ENCODE results near the gene SNX30.

Gene SNX30

DNA sequence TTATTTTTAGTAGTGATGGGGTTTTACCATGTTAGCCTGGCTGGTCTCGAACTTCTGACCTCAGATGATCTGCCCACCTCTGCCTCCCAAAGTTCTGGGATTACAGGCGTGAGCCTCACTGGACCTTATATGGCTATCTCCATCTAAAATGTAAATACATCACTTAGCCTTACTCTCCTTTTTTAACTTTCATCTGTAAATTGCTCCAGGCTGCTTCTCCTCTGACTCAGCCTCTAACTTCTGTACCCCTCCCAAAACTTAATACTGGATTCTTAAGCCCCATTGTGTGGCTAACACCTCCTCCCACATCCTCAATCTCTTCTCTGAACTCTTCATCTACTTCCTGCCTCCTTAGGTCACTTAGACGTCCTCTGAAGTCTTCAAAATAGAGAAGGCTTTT lies 4.0 kb downstream of the SNX30 start:
- Histone ChIP-seq H3K27ac (no peak overlapping the region), H3K27me3 (replicated peaks) (no peaks in the 10 kb centered on the region), H3K36me3 (replicated peaks) (no peaks in the 10 kb centered on the region), H3K4me3 (ENCODE audit: low read depth, low read length) (no peak overlapping the region)
- no peak for TF ChIP-seq CTCF (IDR thresholded peaks at IDR 0.05; ENCODE audit: low read depth, low read length, missing control alignments)
- DNase-seq = no peak
- in situ Hi-C loops (cut with HindIII; ENCODE audit: low pct_ligation_motif_present, low sequenced_read_pairs) = no loop called here

GRCh38 chr9:112755016-112755427 lies 4.5 kb downstream of the SNX30 start:
- Histone ChIP-seq H3K27me3 (replicated peaks) (no peaks in the 10 kb centered on the region), H3K27ac (no peak overlapping the region), H3K36me3 (replicated peaks) (no peaks in the 10 kb centered on the region), H3K4me3 (ENCODE audit: low read depth, low read length) (no peak overlapping the region)
- no peak for DNase-seq
- in situ Hi-C loops (cut with HindIII; ENCODE audit: low pct_ligation_motif_present, low sequenced_read_pairs) = no loop called here
- no peak for TF ChIP-seq CTCF (IDR thresholded peaks at IDR 0.05; ENCODE audit: low read depth, low read length, missing control alignments)

DNA sequence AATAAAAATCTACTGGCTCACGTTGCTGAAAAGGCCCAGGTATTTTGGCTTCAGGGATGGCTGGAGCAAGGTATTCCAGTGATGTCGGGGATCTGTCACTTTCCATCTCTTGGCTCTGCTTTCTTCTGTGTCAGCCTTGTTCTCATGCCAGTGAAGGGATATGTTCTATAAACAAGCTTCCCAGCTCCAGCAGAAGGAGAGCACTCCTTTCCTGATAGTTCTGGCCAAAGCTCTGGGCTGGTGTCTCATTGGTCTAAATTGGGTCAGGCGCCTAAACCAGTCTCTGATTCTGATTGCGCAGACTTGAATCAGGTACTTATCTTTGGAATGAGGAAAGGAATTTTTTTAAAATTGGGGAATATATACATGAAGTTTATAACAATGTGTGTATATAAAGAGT lies 5.1 kb downstream of the SNX30 start:
- H3K4me3 ChIP-seq (ENCODE audit: low read depth, low read length) = no peak overlapping the region
- no peak for TF ChIP-seq CTCF (IDR thresholded peaks at IDR 0.05; ENCODE audit: low read depth, low read length, missing control alignments)
- no peaks in the 10 kb centered on the region for H3K27me3 ChIP-seq (replicated peaks)
- no peak for DNase-seq
- in situ Hi-C loops (cut with HindIII; ENCODE audit: low pct_ligation_motif_present, low sequenced_read_pairs) = no loop called here
- no peak overlapping the region for H3K27ac ChIP-seq
- H3K36me3 ChIP-seq (replicated peaks) = no peaks in the 10 kb centered on the region

DNA sequence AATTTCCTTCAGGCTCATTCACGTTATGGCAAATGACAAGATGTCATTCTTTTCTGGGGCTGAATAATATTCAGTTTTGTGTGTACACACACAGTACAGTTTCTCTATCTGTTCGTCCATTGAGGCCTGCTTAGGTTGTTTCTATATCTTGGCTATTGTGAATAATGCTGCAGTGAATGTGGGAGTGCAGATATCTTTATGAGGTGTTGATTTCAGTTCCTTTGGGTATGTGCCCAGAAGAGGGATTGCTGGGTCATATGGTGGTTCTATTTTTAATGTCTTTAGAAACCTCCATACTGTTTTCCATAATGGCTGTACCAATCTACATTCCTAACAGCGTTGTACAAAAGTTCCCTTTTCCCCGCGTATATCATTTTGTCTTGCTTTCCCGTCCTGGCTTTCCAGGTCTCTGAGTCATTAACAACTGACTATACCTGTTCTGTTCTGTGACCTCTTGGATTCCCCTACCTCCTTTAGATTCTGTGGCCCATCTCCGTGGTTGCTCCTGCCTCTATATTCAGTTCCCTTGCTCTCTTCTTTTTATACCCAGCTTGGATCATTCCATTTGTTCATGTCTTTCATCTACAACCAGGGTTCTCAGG lies 6.8 kb downstream of the SNX30 start:
- Histone ChIP-seq H3K27me3 (replicated peaks) (no peaks in the 10 kb centered on the region), H3K36me3 (replicated peaks) (no peaks in the 10 kb centered on the region), H3K27ac (no peak overlapping the region), H3K4me3 (ENCODE audit: low read depth, low read length) (no peak overlapping the region)
- TF ChIP-seq CTCF (IDR thresholded peaks at IDR 0.05; ENCODE audit: low read depth, low read length, missing control alignments) = no peak
- DNase-seq = no peak
- in situ Hi-C loops (cut with HindIII; ENCODE audit: low pct_ligation_motif_present, low sequenced_read_pairs) = no loop called here

DNA sequence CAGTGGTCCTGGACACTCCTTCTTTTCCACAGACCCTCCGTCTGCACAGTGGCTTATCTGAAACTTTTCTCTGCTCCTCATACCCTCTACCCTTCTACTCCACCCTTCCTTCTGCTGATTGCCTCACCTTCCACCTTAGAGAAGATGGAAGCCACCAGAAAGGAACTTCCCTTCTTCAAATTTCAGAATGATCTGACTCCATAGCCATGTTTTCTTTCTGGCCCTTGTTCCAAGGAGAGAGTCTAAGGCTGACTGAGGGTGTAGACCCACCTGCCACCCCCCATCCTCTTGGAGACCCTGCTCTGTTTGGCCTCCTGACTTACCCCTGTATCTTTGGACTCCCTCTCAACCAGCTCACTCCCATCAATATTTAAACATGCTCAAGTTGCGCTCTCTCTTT lies 7.4 kb downstream of the SNX30 start:
- no peak overlapping the region for H3K27ac ChIP-seq
- no peaks in the 10 kb centered on the region for H3K36me3 ChIP-seq (replicated peaks)
- in situ Hi-C loops (cut with HindIII; ENCODE audit: low pct_ligation_motif_present, low sequenced_read_pairs) = no loop called here
- no peak for DNase-seq
- no peaks in the 10 kb centered on the region for H3K27me3 ChIP-seq (replicated peaks)
- TF ChIP-seq CTCF (IDR thresholded peaks at IDR 0.05; ENCODE audit: low read depth, low read length, missing control alignments) = no peak
- no peak overlapping the region for H3K4me3 ChIP-seq (ENCODE audit: low read depth, low read length)

- no peak overlapping the region for H3K4me3 ChIP-seq (ENCODE audit: low read depth, low read length)
- H3K27ac ChIP-seq = no peak overlapping the region
- no peaks in the 10 kb centered on the region for H3K36me3 ChIP-seq (replicated peaks)
- DNase-seq = no peak
- H3K27me3 ChIP-seq (replicated peaks) = no peaks in the 10 kb centered on the region
- TF ChIP-seq CTCF (IDR thresholded peaks at IDR 0.05; ENCODE audit: low read depth, low read length, missing control alignments) = no peak
- in situ Hi-C loops (cut with HindIII; ENCODE audit: low pct_ligation_motif_present, low sequenced_read_pairs) = no loop called here
These were observed 10.3 kb downstream of the SNX30 start for GRCh38 chr9:112760821-112761220.

Data from brain microvascular endothelial cell (primary cell).